ENCODE results near the gene HECW1. TPM values are rescaled to one million over a fixed set of nuclear protein-coding genes. Genes with fewer than 3 reads are reported as not detected.

Gene HECW1
- total RNA-seq, 1 experiment from 2014 or later, result 1.8 TPM

DNA sequence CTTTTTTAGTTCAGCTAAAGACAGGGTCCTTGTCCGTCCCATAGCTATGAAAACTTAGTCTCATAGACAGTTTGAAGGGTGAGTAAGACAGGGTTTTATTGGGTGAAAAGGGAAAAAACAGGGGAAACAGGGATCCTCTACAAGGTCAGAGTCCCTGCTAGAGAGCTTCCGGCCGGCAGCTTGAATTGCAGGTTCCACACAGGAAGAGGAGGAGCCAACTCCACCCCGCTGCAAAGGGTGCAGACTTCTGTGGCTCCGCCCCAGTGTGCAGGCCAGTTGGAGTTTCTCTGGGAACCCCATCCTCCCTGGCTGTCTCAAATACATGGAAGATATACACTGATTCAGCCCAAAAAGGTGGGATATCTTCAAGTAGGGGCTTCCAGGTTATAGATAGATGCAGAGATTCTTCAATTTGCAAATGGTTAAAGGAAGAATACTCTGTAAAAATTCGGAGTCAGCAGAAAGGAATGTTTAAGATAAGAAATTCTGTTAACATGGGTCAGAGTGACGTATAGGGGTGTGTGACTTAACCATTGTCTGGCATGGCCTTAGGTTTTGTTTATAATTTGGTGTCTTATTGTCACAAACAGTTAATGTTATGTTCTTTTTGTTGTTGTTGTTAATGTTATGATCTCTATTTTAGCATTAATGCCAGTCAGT, 34.6 kb upstream of the HECW1 start:
- intact Hi-C loops (cut with micrococcal nuclease; ENCODE audit: unreplicated experiment), result no loop called here
- no peaks in the 10 kb centered on the region for H3K36me3 Mint-ChIP-seq (ENCODE audit: insufficient read depth, unreplicated experiment)
- H3K9me3 Mint-ChIP-seq (ENCODE audit: unreplicated experiment), result peaks cover 12% of the 10 kb centered on the region
- H3K27ac Mint-ChIP-seq (ENCODE audit: unreplicated experiment), result no peak overlapping the region
- peaks cover 3% of the 10 kb centered on the region for H3K27me3 Mint-ChIP-seq (ENCODE audit: insufficient read depth, unreplicated experiment)
- no peaks in the 10 kb centered on the region for H3K4me1 Mint-ChIP-seq (ENCODE audit: low read depth, unreplicated experiment)
- no TSS peak for BruUV-seq (replicated peaks)
- CTCF ChIA-PET, result no interaction called here
- TF ChIP-seq, protein P1, sequence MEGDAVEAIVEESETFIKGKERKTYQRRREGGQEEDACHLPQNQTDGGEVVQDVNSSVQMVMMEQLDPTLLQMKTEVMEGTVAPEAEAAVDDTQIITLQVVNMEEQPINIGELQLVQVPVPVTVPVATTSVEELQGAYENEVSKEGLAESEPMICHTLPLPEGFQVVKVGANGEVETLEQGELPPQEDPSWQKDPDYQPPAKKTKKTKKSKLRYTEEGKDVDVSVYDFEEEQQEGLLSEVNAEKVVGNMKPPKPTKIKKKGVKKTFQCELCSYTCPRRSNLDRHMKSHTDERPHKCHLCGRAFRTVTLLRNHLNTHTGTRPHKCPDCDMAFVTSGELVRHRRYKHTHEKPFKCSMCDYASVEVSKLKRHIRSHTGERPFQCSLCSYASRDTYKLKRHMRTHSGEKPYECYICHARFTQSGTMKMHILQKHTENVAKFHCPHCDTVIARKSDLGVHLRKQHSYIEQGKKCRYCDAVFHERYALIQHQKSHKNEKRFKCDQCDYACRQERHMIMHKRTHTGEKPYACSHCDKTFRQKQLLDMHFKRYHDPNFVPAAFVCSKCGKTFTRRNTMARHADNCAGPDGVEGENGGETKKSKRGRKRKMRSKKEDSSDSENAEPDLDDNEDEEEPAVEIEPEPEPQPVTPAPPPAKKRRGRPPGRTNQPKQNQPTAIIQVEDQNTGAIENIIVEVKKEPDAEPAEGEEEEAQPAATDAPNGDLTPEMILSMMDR (IDR thresholded peaks at IDR 0.05; ENCODE audit: insufficient read depth in 1 of 2, low read depth in 1 of 2, low read length in 1 of 2, severe bottlenecking in 1 of 2, unreplicated experiment in 1 of 2), result no peak
- H3K4me1 ChIP-seq, result peaks cover 18% of the 10 kb centered on the region
- no peaks in the 10 kb centered on the region for H3K27me3 ChIP-seq (replicated peaks; ENCODE audit: control insufficient read depth, insufficient read depth, low read length)
- POLR2A ChIA-PET, result interaction anchor here (1.0 kb wide), 1 partner anchor 146 kb away, joined by 3 read pairs; the partner anchor contains the start of genes MRPL32 and PSMA2
- DNase-seq, result peak; percentile 29 to 50
- no peak overlapping the region for H3K4me3 Mint-ChIP-seq (ENCODE audit: unreplicated experiment)
- no peaks in the 10 kb centered on the region for H3K36me3 ChIP-seq (ENCODE audit: control insufficient read depth, insufficient read depth, low read length)
- H3K4me3 ChIP-seq (ENCODE audit: low read depth, low read length), result no peak overlapping the region
- no peaks in the 10 kb centered on the region for H3K9me3 ChIP-seq

DNA sequence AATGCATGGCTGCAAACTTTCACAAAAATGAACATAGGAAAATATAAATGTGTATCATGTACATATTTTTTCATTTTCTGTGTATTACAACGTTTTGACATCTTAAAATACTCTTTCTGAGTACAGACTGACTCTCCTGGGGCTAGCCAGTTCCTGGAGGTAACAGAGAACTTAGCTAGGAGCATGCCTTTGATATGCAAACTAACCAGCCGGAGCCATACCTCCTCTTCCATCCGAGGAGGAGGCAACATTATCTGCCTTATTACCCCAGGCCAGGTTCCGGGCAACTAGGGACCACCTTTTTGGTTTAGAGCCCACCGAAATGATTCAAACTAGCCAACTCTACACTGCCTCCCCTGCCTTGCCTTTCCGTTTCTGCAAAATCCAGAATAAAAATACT, 33.7 kb upstream of the HECW1 start:
- no peaks in the 10 kb centered on the region for H3K36me3 Mint-ChIP-seq (ENCODE audit: insufficient read depth, unreplicated experiment)

GRCh38 chr7:43081603-43082002, 30.8 kb upstream of the HECW1 start:
- intact Hi-C loops (cut with micrococcal nuclease; ENCODE audit: unreplicated experiment), result no loop called here
- peaks cover 12% of the 10 kb centered on the region for H3K4me1 ChIP-seq
- ChIA-PET POLR2A (no interaction called here), CTCF (no interaction called here)
- TF ChIP-seq, protein P1 (IDR thresholded peaks at IDR 0.05; ENCODE audit: insufficient read depth in 1 of 2, low read depth in 1 of 2, low read length in 1 of 2, severe bottlenecking in 1 of 2, unreplicated experiment in 1 of 2), result no peak
- no peak overlapping the region for H3K4me3 ChIP-seq (ENCODE audit: low read depth, low read length)
- Mint-ChIP-seq H3K9me3 (ENCODE audit: unreplicated experiment) (peaks cover 10% of the 10 kb centered on the region), H3K4me3 (ENCODE audit: unreplicated experiment) (no peak overlapping the region), H3K36me3 (ENCODE audit: insufficient read depth, unreplicated experiment) (no peaks in the 10 kb centered on the region), H3K27me3 (ENCODE audit: insufficient read depth, unreplicated experiment) (peaks cover 23% of the 10 kb centered on the region), H3K4me1 (ENCODE audit: low read depth, unreplicated experiment) (no peaks in the 10 kb centered on the region), H3K27ac (ENCODE audit: unreplicated experiment) (no peak overlapping the region)
- H3K9me3 ChIP-seq, result no peaks in the 10 kb centered on the region
- BruUV-seq (replicated peaks), result no TSS peak
- no peaks in the 10 kb centered on the region for H3K36me3 ChIP-seq (ENCODE audit: control insufficient read depth, insufficient read depth, low read length)
- no peaks in the 10 kb centered on the region for H3K27me3 ChIP-seq (replicated peaks; ENCODE audit: control insufficient read depth, insufficient read depth, low read length)
- DNase-seq, result no peak

More for the DNA sequence above, 33.7 kb upstream of the HECW1 start:
- intact Hi-C loops (cut with micrococcal nuclease; ENCODE audit: unreplicated experiment), result no loop called here
- ChIA-PET POLR2A (no interaction called here), CTCF (no interaction called here)
- Mint-ChIP-seq H3K9me3 (ENCODE audit: unreplicated experiment) (peaks cover 12% of the 10 kb centered on the region), H3K4me1 (ENCODE audit: low read depth, unreplicated experiment) (no peaks in the 10 kb centered on the region), H3K4me3 (ENCODE audit: unreplicated experiment) (no peak overlapping the region), H3K27me3 (ENCODE audit: insufficient read depth, unreplicated experiment) (peaks cover 6% of the 10 kb centered on the region), H3K27ac (ENCODE audit: unreplicated experiment) (no peak overlapping the region)
- H3K36me3 ChIP-seq (ENCODE audit: control insufficient read depth, insufficient read depth, low read length), result no peaks in the 10 kb centered on the region
- peaks cover 12% of the 10 kb centered on the region for H3K4me1 ChIP-seq
- no TSS peak for BruUV-seq (replicated peaks)
- H3K27me3 ChIP-seq (replicated peaks; ENCODE audit: control insufficient read depth, insufficient read depth, low read length), result no peaks in the 10 kb centered on the region
- no peaks in the 10 kb centered on the region for H3K9me3 ChIP-seq
- TF ChIP-seq, protein P1 (IDR thresholded peaks at IDR 0.05; ENCODE audit: insufficient read depth in 1 of 2, low read depth in 1 of 2, low read length in 1 of 2, severe bottlenecking in 1 of 2, unreplicated experiment in 1 of 2), result no peak
- no peak overlapping the region for H3K4me3 ChIP-seq (ENCODE audit: low read depth, low read length)
- no peak for DNase-seq
